HepG2 (cell line): ENCODE measurements around the gene WDR37.
A peak's percentile ranks its signal among the peaks of the same experiment; 100 is the strongest.

Experiments used
- ARID4A ChIP-seq: sonication (generic); formaldehyde crosslinking; IDR thresholded peaks from 2 replicates; pipeline ENCODE4 v1.5.0; 2020; ENCODE audit warnings: mild to moderate bottlenecking, missing genetic modification reagents, borderline replicate concordance
- ARNT ChIP-seq: fragments of 450-650 bp; IDR thresholded peaks from 2 replicates; pipeline ENCODE4 v1.6.1; 2017
- CTCF ChIP-seq: sonication (generic); formaldehyde crosslinking; IDR thresholded peaks from 2 replicates; pipeline ENCODE4 v1.5.0; 2020; ENCODE audit warnings: mild to moderate bottlenecking, missing genetic modification reagents, moderate library complexity
- GMEB1 ChIP-seq: sonication (generic); formaldehyde crosslinking; IDR thresholded peaks from 2 replicates; pipeline ENCODE4 v1.5.1; 2020; ENCODE audit warnings: missing genetic modification reagents, mild to moderate bottlenecking, borderline replicate concordance
- IKZF5 ChIP-seq: IDR thresholded peaks from 2 replicates; pipeline ENCODE4 v1.6.1; 2018; ENCODE audit warnings: missing genetic modification reagents, mild to moderate bottlenecking, missing compliant biosample characterization
- MYC ChIP-seq: sonication (generic); formaldehyde crosslinking; IDR thresholded peaks from 2 replicates; pipeline ENCODE4 v1.9.0; 2021; ENCODE audit warnings: missing genetic modification reagents, borderline replicate concordance
- TAF15 ChIP-seq: fragments of 200-400 bp; formaldehyde crosslinking; IDR thresholded peaks from one replicate; pipeline ENCODE4 v1.6.1; 2018; ENCODE audit warnings: mild to moderate bottlenecking, low read depth, low read length; ENCODE audit not compliant: poor library complexity, severe bottlenecking
- YY1 ChIP-seq: IDR thresholded peaks from 2 replicates; pipeline ENCODE4 v1.6.1; 2011; ENCODE audit warnings: low read length, low read depth, moderate library complexity, mild to moderate bottlenecking; ENCODE audit not compliant: insufficient read depth, insufficient replicate concordance
- ZBED4 ChIP-seq: sonication (generic); formaldehyde crosslinking; IDR thresholded peaks from 2 replicates; pipeline ENCODE4 v1.4.0; 2020; ENCODE audit warnings: missing genetic modification reagents, borderline replicate concordance
- ZNF3 ChIP-seq: IDR thresholded peaks from 2 replicates; pipeline ENCODE4 v1.7.0; 2017; ENCODE audit warnings: inconsistent platforms
- ZNF800 ChIP-seq: sonication (generic); formaldehyde crosslinking; IDR thresholded peaks from 2 replicates; pipeline ENCODE4 v1.4.0; 2020; ENCODE audit warnings: missing genetic modification reagents

- no peak for TF ChIP-seq TAF15
- TF ChIP-seq IKZF5: no peak
- TF ChIP-seq MYC (CRISPR knock-in tag): no peak
- TF ChIP-seq ARID4A (CRISPR knock-in tag): no peak
- no peak for TF ChIP-seq YY1
- TF ChIP-seq GMEB1: no peak
- no peak for TF ChIP-seq ZNF800 (CRISPR knock-in tag)
- TF ChIP-seq ZBED4 (CRISPR knock-in tag): no peak
- TF ChIP-seq CTCF (CRISPR knock-in tag): peak; percentile 32; the same call in 1 of the 2 replicates
- TF ChIP-seq ZNF3 (CRISPR knock-in tag): no peak
- TF ChIP-seq ARNT: no peak
These were observed 86.4 kb downstream of the WDR37 start for GRCh38 chr10:1142596-1142995.
